COLO668 (cell line): ENCODE results near the gene VPS13C.

Source experiments
- DNase-seq: peaks from one replicate; lab custom pipeline; 2025; ENCODE audit not compliant: unreplicated experiment; lab: John Stamatoyannopoulos, UW

Gene VPS13C

GRCh38 chr15:61827131-61827530, 233.1 kb downstream of the VPS13C start:
- DNase-seq, result no peak

GRCh38 chr15:61824291-61824690, 236.0 kb downstream of the VPS13C start:
- no peak for DNase-seq

- no peak for DNase-seq
Observed at GRCh38 chr15:61822511-61822910, 237.7 kb downstream of the VPS13C start.

GRCh38 chr15:61820951-61821350, 239.3 kb downstream of the VPS13C start:
- DNase-seq, result no peak

GRCh38 chr15:61820212-61820611, 240.0 kb downstream of the VPS13C start:
- DNase-seq, result no peak

GRCh38 chr15:61819386-61819785, 240.9 kb downstream of the VPS13C start:
- no peak for DNase-seq

- no peak for DNase-seq
Observed at GRCh38 chr15:61818801-61819200, 241.4 kb downstream of the VPS13C start.

- DNase-seq, result no peak
Observed at GRCh38 chr15:61816856-61817255, 243.4 kb downstream of the VPS13C start.

- no peak for DNase-seq
Observed at GRCh38 chr15:61815356-61816083, 244.7 kb downstream of the VPS13C start.

GRCh38 chr15:61812476-61812875, 247.8 kb downstream of the VPS13C start:
- DNase-seq, result no peak

- no peak for DNase-seq
Observed at GRCh38 chr15:61811952-61812351, 248.3 kb downstream of the VPS13C start.

- DNase-seq, result no peak
Observed at GRCh38 chr15:61809216-61809615, 251.0 kb downstream of the VPS13C start.

- no peak for DNase-seq
Observed at GRCh38 chr15:61807281-61807929, 252.8 kb downstream of the VPS13C start.
